PC-3 (cell line): ENCODE results near the gene ISG20L2. TPM values are rescaled to one million over a fixed set of nuclear protein-coding genes. Genes with fewer than 3 reads are reported as not detected.

Experiments used
- ATAC-seq: fragments of 200-7000 bp; cut with Tn5 transposase; 2 replicates; pipeline ENCODE4 v1.9.1; 2020; ENCODE audit warnings: mild to moderate bottlenecking, moderate library complexity
- BruUV-seq: library from RNA; stranded (reverse); fragments of 400-500 nt; replicated peaks from 2 replicates; lab custom pipeline; 2021; lab: Mats Ljungman, UMichigan
- CTCF ChIA-PET: fragments of 300-600 bp; sonication (Branson Sonifier 250); formaldehyde crosslinking; loops from one replicate; lab custom pipeline; 2022; ENCODE audit warnings: antibody characterized with exemption; lab: Charles Lee
- POLR2A ChIA-PET: fragments of 300-600 bp; sonication (Branson Sonifier 250); formaldehyde crosslinking; loops from one replicate; lab custom pipeline; 2022; ENCODE audit warnings: antibody characterized with exemption; ENCODE audit not compliant: unreplicated experiment; lab: Charles Lee
- DNase-seq: peaks from one replicate; pipeline ENCODE4 v3.0.0-alpha.2; 2015
- H2AFZ ChIP-seq: fragments of 300-600 bp; sonication (generic); 2 replicates; pipeline ENCODE4 v1.6.0; 2016; ENCODE audit warnings: antibody characterized with exemption, low read length
- H3F3A ChIP-seq: fragments of 300-600 bp; sonication (generic); one replicate; pipeline ENCODE4 v1.6.0; 2017; ENCODE audit warnings: antibody characterized with exemption, low read length, control low read depth, mild to moderate bottlenecking; ENCODE audit not compliant: unreplicated experiment
- H3K27ac ChIP-seq: fragments of 300-600 bp; sonication (generic); 2 replicates; pipeline ENCODE4 v1.5.1; 2016; ENCODE audit warnings: mild to moderate bottlenecking, low read length
- H3K27me3 ChIP-seq: fragments of 300-600 bp; sonication (generic); 2 replicates; pipeline ENCODE4 v1.6.1; 2016; ENCODE audit warnings: low read length, mixed read lengths
- H3K36me3 ChIP-seq: fragments of 300-600 bp; sonication (generic); 2 replicates; pipeline ENCODE4 v1.6.1; 2016; ENCODE audit warnings: low read depth, mixed run types, low read length, mixed read lengths
- H3K4me1 ChIP-seq: fragments of 300-600 bp; sonication (generic); 2 replicates; pipeline ENCODE4 v1.5.1; 2016; ENCODE audit warnings: low read length; ENCODE audit not compliant: insufficient read depth
- H3K4me2 ChIP-seq: fragments of 300-600 bp; sonication (generic); 2 replicates; pipeline ENCODE4 v1.6.0; 2016; ENCODE audit warnings: low read length
- H3K4me3 ChIP-seq: fragments of 300-600 bp; sonication (generic); 2 replicates; pipeline ENCODE4 v1.5.1; 2016; ENCODE audit warnings: mild to moderate bottlenecking, low read length, mixed read lengths
- H3K79me2 ChIP-seq: fragments of 300-600 bp; sonication (generic); 2 replicates; pipeline ENCODE4 v1.6.1; 2017; ENCODE audit warnings: low read length, mixed read lengths
- H3K9ac ChIP-seq: fragments of 300-600 bp; sonication (generic); 2 replicates; pipeline ENCODE4 v1.6.0; 2016; ENCODE audit warnings: mild to moderate bottlenecking, low read length
- H3K9me2 ChIP-seq: fragments of 300-600 bp; sonication (generic); replicated peaks from 2 replicates; pipeline ENCODE4 v1.6.1; 2016; ENCODE audit warnings: mixed run types, low read length, mixed read lengths
- H3K9me3 ChIP-seq: fragments of 300-600 bp; sonication (generic); 2 replicates; pipeline ENCODE4 v1.6.1; 2016; ENCODE audit warnings: low read length, mixed read lengths
- H4K20me1 ChIP-seq: fragments of 300-600 bp; sonication (generic); 2 replicates; pipeline ENCODE4 v1.6.1; 2016; ENCODE audit warnings: low read length, mixed read lengths
- EZH2 ChIP-seq: fragments of 300-600 bp; sonication (generic); IDR thresholded peaks from one replicate; pipeline ENCODE4 v1.6.1; 2017; ENCODE audit warnings: antibody characterized with exemption, mild to moderate bottlenecking, low read length; ENCODE audit not compliant: unreplicated experiment
- EZH2phosphoT487 ChIP-seq: fragments of 300-600 bp; sonication (generic); IDR thresholded peaks from 2 replicates; pipeline ENCODE4 v1.6.1; 2018; ENCODE audit warnings: mild to moderate bottlenecking, antibody characterized with exemption, low read length, borderline replicate concordance
- intact Hi-C: fragments of 100-400 bp; cut with micrococcal nuclease; formaldehyde crosslinking; loops from 2 replicates; pipeline ENCODE4 v1.9.0; 2023
- total RNA-seq: library from RNA; depleted of rRNA; stranded (reverse); fragments of >200 nt; gene quantifications from 2 replicates; pipeline ENCODE4 v1.2.3, GENCODE V29; 2014
- TF ChIP-seq, protein P1 (sequence below): fragments of 300-600 bp; sonication (generic); conservative IDR thresholded peaks from 2 replicates; pipeline ENCODE4 v1.5.1; 2017; ENCODE audit warnings: antibody characterized with exemption, low read depth, mild to moderate bottlenecking, low read length

ISG20L2 gene
- total RNA-seq, 1 experiment from 2014 or later, result 39.2 TPM

DNA sequence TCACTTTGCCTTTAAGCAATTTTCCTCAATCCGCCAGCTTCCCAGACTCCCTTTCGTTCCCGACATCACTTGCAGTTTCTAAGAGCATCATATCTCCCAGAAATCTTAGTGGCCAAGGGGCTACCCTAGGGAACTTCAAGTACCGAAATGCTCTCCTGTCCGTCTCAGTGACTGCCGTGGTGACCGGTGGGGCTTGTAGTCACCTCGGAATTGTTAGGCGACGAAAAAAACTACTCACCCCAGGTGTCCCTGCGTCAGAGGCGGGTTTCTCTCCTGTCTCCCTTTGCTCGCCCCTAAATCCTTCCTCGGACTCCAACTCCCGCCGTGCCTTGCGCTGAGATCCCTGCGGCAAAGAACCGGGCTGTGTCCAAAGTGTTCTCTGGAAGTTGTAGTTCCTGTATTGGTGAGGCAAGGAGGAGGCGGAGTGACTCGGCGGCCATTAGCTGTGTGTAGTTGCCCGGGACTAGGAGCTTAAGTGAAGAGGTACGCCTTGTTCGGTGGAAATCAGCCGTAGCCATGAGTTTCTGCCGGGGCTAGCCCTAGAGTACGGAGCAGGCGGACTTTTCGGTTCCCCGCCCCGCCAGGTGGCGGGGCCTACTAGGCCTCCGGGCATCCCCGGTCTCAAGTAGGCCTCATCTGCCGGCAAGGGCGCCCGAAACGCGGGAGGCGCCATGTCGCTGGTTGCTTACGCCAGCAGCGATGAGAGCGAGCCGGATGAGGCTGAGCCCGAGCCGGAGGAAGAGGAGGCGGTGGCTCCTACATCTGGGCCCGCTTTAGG is 38.7 kb upstream of the ISG20L2 start, which contains the start of gene PRCC:
PRCC (plus strand) TSS at position 435 of the 778 bp plus-strand sequence; CDS start at position 672, 237 bp downstream.
- H3K27me3 ChIP-seq, result no peaks in the 10 kb centered on the region
- intact Hi-C loops, result loop anchor here (1.0 kb wide), 3 partner anchors 15 to 39 kb away; partner anchors contain the start of genes ISG20L2, METTL25B and MRPL24
- H4K20me1 ChIP-seq, result peaks cover 5% of the 10 kb centered on the region; the same call in 1 of the 2 replicates
- TF ChIP-seq EZH2phosphoT487 (no peak), EZH2 (no peak)
- TF ChIP-seq, protein P1, sequence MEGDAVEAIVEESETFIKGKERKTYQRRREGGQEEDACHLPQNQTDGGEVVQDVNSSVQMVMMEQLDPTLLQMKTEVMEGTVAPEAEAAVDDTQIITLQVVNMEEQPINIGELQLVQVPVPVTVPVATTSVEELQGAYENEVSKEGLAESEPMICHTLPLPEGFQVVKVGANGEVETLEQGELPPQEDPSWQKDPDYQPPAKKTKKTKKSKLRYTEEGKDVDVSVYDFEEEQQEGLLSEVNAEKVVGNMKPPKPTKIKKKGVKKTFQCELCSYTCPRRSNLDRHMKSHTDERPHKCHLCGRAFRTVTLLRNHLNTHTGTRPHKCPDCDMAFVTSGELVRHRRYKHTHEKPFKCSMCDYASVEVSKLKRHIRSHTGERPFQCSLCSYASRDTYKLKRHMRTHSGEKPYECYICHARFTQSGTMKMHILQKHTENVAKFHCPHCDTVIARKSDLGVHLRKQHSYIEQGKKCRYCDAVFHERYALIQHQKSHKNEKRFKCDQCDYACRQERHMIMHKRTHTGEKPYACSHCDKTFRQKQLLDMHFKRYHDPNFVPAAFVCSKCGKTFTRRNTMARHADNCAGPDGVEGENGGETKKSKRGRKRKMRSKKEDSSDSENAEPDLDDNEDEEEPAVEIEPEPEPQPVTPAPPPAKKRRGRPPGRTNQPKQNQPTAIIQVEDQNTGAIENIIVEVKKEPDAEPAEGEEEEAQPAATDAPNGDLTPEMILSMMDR, result no peak
- peaks cover 31% of the 10 kb centered on the region for H3K4me1 ChIP-seq
- DNase-seq (peak; percentile 100), ATAC-seq (peak; percentile 93)
- BruUV-seq, result TSS peak; percentile 61
- POLR2A ChIA-PET, result interaction anchor here (0.6 to 1.8 kb wide), 6 partner anchors 16 to 466 kb away, joined by 3 to 7 read pairs (median 6); partner anchors contain the start of genes HDGF, ISG20L2, METTL25B and MRPL24
- no peaks in the 10 kb centered on the region for H3K9me2 ChIP-seq
- peak within 1 kb of the TSS; percentile 74 for H3K4me3 ChIP-seq
- H3K27ac ChIP-seq, result peak within 1 kb of the TSS; percentile 74
- CTCF ChIA-PET, result interaction anchor here (0.9 to 2.0 kb wide), 7 partner anchors 26 to 160 kb away, joined by 3 to 10 read pairs (median 5); partner anchors contain the start of gene MRPL24
- peak within 1 kb of the TSS; percentile 98 for H3K9ac ChIP-seq
- peak within 1 kb of the TSS; percentile 96 for H3K4me2 ChIP-seq
- peaks cover 8% of the 10 kb centered on the region for H3K36me3 ChIP-seq
- H3K9me3 ChIP-seq, result no peaks in the 10 kb centered on the region
- peak within 1 kb of the TSS; percentile 91 for H2AFZ ChIP-seq
- no peaks in the 10 kb centered on the region for H3F3A ChIP-seq
- peaks cover 58% of the 10 kb centered on the region for H3K79me2 ChIP-seq

DNA sequence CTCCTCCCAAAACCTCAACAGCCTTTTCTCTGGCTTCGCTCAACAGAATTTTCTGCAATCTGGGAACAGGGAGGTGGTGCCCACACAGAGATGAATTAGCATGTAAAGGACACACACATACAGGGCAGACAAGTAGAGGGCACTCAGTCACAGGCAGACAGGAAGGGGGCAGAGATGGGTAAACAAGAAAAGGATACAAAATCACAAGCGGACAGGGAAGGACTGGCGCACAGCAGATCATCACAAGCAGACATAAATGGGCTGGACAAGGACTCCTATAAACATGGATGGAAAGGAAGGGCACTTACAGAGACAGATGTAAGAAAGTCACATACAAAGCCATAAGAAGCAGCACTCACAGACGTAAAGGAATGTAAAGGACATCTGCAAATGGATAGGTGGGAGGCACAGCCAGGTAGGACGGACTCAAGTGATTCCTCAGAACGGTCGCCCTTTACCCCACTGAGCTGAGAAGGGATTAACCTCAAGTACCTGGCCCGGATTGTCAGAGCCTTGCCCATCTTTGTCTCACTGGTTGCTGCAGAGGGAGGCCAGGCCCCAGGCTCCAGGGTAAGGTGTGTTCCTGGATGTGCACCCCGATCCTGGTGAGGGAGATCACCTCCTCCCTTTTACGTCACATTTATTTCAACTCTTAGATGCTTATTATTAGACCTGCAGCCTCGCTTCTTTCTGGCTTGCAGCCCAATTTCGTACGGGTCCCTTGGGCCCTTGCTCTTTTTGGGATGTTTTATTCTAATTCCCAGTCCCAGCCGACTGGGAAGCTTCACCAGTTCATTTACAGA is 37.9 kb upstream of the ISG20L2 start:
- Histone ChIP-seq H3K79me2 (peaks cover 50% of the 10 kb centered on the region), H3K9me2 (no peaks in the 10 kb centered on the region), H4K20me1 (peaks cover 4% of the 10 kb centered on the region; the same call in 1 of the 2 replicates), H3K36me3 (peaks cover 8% of the 10 kb centered on the region), H3K27me3 (no peaks in the 10 kb centered on the region), H3K27ac (peak overlapping the region; percentile 74), H3K4me1 (peaks cover 31% of the 10 kb centered on the region), H3F3A (no peaks in the 10 kb centered on the region), H3K9me3 (no peaks in the 10 kb centered on the region), H3K4me3 (peak overlapping the region; percentile 74), H2AFZ (peak overlapping the region; percentile 91), H3K4me2 (peak overlapping the region; percentile 96), H3K9ac (peak overlapping the region; percentile 98)
- ChIA-PET CTCF (interaction anchor here (0.6 to 1.3 kb wide), 7 partner anchors 26 to 907 kb away, joined by 3 to 9 read pairs (median 3); partner anchors contain the start of gene MRPL24), POLR2A (interaction anchor here (0.6 to 1.8 kb wide), 4 partner anchors 15 to 465 kb away, joined by 3 to 7 read pairs (median 6); partner anchors contain the start of genes HDGF, ISG20L2, METTL25B and MRPL24)
- intact Hi-C loops, result loop anchor here (1.0 kb wide), 3 partner anchors 14 to 38 kb away; partner anchors contain the start of genes ISG20L2, METTL25B and MRPL24
- TF ChIP-seq EZH2, result no peak
- TF ChIP-seq, protein P1, result no peak
- TF ChIP-seq EZH2phosphoT487, result no peak
- BruUV-seq, result TSS peak; percentile 81
- ATAC-seq (peak; percentile 16), DNase-seq (peak; percentile 47)
